ENCODE measurements around the gene PTPRCAP.
"Not testable (repeated sequence)": the region's sequence is repeated elsewhere in the genome, so short reads cannot be mapped to it uniquely, and the experiment has no call there.

Gene PTPRCAP, protein sequence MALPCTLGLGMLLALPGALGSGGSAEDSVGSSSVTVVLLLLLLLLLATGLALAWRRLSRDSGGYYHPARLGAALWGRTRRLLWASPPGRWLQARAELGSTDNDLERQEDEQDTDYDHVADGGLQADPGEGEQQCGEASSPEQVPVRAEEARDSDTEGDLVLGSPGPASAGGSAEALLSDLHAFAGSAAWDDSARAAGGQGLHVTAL

DNA sequence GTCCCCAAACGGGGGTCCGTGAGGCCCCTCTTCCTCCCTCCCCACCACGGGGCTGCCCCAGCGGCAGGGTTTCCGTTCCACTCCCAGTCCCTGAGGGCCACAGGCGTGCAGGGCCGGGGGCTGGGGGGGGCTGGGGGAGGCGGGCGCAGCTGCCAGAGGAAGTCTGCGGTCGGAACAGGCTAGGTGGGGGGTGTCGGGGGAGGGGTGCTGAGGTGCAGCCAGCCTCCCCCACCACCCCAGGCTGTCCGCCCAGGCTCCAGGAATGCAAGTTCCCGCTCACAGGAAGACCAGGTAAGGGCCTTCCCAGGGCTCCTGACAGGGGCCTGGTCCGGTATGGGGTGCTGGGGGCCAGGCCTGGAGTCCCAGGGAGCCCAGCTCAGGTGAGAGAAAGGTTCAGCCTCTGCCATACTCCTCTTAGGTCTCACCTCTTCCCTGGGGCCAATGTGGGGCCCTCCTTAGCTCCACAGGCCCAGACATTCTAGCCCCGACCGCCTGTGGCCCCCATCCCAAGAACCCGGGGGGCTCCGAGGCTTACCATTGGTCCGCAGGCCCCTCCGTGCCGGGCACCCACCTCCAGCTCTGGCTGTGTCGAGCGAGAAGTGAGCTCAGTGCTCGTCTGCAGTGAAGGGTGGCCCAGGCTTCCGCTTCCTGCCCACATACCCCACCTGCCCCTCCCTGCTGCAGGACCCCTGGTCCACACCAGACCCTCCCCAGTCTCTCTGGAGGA is at the start of gene PTPRCAP:
Gene PTPRCAP (minus strand): TSS at position 601 of the 727 bp plus-strand sequence. CDS start 63 bp downstream, at position 538.
- peak; percentile 53 to 65 for DNase-seq (ENCODE audit: low read depth in 2 of 2)

DNA sequence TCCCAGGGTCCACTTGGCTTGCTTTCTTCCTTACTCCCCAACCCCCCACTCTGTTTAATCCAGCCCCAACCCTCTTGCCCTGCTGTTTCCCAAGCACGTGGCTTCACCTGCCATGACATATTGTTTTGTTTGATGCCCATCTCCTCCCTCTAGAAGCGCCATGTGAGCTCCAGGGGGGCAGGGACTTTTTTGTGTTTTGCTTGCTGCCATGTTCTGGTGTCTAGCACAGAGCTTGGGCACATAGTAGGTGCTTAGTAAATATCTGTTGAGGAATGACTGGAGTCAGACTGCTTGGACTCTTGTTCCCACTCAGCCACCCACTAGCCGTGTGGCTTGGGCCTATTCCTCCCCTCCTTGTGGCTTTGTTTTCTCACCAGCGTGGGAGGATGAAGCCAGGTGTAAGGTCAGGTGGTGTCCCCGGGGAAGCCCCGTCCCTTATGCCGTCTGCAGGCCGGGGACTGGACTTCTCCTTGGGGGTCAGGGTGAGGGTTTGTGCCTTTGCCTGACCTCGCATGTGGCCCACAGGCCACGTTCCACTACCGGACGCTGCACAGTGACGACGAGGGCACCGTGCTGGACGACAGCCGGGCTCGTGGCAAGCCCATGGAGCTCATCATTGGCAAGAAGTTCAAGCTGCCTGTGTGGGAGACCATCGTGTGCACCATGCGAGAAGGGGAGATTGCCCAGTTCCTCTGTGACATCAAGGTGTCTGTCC is 49.2 kb upstream of the PTPRCAP start:
- DNase-seq (ENCODE audit: low read depth in 2 of 2): no peak

DNA sequence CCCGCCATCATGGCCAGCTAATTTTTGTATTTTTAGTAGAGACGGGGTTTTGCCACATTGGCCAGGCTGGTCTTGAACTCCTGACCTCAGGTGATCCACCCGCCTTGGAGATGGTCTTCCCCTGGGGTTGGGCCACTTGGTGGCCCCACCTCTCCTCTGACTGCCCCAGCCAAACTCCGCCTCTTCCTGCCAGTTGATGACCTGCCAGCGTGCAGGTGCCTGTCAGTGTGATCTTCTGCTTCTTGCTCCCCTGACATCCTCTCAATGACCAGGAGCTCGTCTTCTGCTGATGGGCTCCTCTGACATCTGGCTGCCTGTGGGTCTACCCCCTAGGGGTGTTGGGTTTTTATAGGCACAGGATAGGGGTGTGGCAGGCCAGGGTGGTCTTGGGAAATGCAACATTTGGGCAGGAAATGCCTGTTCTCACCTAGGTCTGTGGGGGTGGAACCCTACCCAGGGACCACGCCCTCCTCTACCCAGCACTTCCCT is 48.4 kb upstream of the PTPRCAP start:
- DNase-seq (ENCODE audit: low read depth in 2 of 2): not testable (repeated sequence)

DNA sequence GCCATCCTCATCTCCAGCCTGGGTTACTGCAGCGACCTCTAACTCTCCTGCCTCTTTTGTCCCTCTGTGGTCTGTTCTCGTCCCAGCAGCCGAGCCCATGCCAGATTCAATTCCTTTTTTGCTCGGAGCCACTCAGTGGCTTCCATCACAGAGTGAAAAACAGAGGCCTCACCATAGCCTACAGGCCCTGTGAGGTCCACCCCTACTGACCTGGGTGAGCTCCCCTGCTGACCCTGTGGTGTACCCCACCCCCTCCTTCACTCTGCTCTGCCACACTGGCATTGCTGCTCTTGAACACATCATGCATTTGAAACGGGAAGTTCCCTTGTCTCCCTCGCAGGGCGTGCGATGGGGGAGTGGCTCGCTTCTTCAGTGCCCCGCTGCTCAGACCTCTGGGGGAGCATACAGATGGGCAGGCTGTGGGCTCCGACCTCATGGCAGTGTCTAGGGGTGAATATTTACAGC is 47.4 kb upstream of the PTPRCAP start:
- no peak for DNase-seq (ENCODE audit: low read depth in 2 of 2)

DNA sequence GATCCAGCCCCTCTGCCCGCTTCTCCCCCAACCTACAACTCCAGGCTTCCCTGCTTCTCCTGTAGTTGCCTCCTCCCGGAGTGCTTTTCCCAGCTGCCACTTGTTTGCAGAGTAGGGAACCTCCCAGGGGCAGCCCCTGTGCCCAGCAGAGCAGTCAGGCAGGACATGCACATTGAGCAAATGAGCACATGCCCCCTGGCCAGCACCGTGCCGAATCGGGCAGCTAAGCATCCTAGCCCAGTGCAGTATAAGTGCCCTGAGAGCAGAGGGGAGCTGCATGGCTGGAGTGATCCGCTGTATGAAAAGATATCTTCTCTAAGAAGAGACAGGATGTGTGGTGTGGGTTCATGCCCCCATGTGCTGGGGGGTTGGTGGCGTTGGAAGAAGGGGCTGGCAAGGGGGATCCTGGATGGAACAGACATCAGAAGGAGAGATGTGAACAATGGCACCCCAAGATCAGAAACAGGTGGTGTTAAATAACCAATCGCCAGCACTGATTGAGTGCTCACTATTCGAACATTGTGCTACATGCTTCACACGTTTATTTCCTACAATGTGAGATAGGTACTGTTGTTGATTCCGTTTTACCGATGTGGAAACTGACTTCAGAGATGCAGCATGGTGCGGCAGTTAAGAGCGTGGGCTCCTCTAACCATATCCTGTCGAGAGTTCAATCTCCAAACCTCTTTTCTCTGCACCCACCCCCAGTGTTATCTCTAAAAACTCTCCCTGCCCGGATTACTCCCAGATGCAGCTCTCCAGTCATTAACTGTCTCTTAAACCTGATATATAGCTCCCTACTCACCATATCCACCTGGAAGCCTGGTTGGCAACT is 46.6 kb upstream of the PTPRCAP start:
- no peak for DNase-seq (ENCODE audit: low read depth in 2 of 2)

DNA sequence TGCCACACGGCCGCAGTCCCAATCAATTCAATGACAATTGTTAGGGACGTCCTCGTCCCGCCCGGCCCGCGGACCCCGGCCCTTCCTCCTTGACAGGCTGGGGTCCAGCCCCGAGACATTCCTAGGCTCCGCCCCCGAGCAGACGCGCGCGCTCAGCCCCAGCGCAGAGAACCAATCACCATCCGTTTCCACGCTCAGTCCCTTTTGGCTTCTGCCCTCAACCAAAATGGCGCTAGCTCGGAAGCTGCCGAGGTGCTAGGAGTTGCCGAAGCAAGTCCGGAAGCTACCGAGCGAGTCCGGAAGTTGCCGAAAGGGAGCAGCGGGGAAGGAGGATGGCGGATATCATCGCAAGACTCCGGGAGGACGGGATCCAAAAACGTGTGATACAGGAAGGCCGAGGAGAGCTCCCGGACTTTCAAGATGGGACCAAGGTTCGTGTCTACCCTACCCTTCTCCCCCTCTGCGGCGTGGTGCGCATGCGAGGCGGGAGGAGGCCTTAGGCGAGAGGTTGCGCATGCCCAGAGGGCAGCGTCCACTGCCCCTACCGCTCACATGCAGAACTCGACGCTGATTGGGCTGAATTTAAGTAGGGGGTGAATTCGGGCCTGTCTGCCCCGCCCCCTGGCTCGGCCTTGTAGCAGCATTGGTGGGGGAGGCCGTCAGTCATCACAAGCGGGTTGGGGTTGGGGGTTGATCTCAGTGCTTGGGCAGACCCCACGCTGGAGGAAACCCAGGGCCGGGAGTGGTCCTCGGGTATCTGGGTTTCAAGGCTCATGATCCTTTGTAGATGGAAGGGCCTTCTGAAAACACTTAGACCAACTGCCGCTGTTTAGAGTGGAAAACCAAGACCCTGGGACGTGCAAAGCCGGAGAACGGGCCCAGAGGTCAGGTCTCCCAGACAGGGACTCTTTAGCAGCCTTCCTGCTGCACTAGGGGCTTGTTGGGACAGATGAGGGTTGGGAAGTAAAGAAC is 45.6 kb upstream of the PTPRCAP start, which contains the start of gene AIP:
Gene AIP (plus strand): TSS at position 200 of the 972 bp plus-strand sequence. CDS start 133 bp downstream, at position 333.
- peak; percentile 86 to 92 for DNase-seq (ENCODE audit: low read depth in 2 of 2)

DNA sequence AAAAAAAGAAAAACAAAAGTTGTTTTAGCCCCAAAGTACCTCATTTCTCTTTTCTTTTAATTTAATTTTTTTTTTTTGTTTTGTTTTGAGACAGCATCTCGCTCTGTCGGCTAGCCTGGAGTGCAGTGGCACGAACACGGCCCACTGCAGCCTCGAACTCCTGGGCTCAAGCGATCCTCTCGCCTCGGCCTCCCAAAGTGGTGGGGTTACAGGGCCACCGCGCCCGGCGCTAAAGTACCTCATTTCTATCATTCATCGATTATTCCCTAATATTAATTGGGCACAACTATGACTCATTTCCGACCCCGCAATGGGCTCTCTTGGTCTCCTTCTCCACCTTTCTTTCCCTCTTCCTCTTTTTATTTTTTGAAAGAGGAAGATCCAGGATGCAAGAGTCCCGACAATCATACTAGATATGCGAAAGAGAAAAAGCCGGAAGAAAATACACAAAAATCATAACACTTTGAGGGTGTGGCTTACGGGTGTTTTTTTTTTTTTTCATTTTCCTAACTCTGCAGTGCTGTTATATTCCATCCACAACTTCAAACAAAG is 44.9 kb upstream of the PTPRCAP start:
- no peak for DNase-seq (ENCODE audit: low read depth in 2 of 2)

DNA sequence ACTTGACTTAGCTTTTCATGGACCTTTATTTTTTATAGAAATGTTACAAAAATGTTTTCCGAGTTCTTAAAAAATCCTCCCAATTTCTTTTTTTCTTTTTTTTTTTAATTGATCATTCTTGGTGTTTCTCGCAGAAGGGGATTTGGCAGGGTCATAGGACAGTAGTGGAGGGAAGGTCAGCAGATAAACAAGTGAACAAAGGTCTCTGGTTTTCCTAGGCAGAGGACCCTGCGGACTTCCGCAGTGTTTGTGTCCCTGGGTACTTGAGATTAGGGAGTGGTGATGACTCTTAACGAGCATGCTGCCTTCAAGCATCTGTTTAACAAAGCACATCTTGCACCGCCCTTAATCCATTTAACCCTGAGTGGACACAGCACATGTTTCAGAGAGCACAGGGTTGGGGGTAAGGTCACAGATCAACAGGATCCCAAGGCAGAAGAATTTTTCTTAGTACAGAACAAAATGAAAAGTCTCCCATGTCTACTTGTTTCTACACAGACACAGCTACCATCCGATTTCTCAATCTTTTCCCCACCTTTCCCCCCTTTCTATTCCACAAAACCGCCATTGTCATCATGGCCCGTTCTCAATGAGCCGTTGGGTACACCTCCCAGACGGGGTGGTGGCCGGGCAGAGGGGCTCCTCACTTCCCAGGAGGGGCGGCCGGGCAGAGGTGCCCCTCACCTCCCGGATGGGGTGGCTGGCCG is 40.0 kb upstream of the PTPRCAP start:
- not testable (repeated sequence) for DNase-seq (ENCODE audit: low read depth in 2 of 2)

DNA sequence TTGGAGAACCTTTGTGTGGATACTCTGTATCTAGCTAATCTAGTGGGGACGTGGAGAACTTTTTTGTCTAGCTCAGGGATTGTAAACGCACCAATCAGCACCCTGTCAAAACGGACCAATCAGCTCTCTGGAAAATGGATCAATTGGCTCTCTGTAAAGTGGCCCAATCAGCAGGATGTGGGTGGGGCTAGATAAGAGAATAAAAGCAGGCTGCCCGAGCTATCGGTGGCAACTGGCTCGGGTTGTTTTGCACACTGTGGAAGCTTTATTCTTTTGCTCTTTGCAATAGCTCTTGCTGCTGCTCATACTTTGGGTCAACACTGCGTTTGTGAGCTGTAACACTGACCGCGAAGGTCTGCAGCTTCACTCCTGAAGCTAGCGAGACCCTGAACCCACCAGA is 39.2 kb upstream of the PTPRCAP start:
- DNase-seq (ENCODE audit: low read depth in 2 of 2): not testable (repeated sequence)

DNA sequence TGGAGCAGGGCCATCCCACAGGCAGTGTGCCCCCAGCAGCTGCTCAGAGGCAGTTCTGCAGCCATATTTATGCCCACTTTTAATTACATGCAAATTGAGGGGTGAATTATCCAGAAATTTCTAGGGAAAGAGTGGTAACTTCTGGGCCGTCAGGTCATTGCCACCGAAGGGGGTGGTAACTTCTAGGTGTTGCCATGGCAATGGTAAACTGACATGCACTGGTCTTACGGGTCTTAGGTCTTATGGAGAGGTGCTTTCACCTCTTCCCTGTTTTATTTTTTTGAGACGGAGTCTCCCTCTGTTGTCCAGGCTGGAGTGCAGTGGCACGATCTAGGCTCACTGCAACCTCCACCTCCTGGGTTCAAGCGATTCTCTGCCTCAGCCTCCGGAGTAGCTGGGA is 35.4 kb upstream of the PTPRCAP start:
- no peak for DNase-seq (ENCODE audit: low read depth in 2 of 2)

DNA sequence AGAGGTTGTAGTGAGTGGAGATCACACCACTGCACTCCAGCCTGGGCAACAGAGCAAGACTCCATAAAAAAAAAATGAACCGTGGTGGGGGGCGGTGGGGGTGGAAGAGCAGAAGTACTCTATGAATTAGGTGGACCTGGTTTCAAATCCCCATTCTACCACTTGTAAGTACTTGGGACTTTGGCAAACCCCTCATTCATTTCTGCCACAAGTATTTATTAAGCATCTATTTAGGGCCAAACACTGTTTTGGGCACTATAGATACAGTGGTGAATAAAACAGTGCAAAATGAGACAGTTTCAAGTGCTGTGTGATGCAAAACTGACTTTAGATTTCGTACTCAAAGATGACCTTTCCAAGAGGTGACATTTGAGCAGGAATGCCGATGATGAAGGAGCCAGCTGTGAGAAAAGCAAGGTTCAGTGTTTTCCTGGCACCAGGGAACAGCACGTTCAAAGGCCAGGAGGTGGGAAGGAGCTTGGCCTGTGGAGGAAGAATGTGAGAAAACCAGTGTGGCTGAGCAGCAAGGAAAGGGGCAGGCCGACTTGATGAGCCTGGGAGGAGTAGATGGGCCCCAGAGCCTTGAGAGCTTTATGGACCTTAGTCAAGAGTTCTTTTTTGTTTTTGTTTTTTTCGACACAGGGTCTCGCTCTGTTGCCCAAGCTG is 33.0 kb upstream of the PTPRCAP start:
- no peak for DNase-seq (ENCODE audit: low read depth in 2 of 2)

DNA sequence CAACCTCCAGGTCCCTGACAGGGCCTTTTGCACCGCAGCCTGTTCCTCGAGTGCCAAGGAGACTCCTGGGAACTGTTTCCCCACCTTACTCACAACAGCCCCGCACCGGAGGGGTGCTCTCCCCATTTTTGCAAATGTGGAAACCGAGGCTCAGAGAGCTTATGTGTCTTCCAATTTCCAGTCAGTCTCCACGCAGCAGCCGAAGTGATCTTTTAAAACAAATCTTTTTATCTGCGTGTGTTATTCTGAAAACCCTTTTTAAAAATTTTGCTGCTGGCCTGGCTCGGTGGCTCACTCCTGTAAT is 32.0 kb upstream of the PTPRCAP start:
- no peak for DNase-seq (ENCODE audit: low read depth in 2 of 2)

DNA sequence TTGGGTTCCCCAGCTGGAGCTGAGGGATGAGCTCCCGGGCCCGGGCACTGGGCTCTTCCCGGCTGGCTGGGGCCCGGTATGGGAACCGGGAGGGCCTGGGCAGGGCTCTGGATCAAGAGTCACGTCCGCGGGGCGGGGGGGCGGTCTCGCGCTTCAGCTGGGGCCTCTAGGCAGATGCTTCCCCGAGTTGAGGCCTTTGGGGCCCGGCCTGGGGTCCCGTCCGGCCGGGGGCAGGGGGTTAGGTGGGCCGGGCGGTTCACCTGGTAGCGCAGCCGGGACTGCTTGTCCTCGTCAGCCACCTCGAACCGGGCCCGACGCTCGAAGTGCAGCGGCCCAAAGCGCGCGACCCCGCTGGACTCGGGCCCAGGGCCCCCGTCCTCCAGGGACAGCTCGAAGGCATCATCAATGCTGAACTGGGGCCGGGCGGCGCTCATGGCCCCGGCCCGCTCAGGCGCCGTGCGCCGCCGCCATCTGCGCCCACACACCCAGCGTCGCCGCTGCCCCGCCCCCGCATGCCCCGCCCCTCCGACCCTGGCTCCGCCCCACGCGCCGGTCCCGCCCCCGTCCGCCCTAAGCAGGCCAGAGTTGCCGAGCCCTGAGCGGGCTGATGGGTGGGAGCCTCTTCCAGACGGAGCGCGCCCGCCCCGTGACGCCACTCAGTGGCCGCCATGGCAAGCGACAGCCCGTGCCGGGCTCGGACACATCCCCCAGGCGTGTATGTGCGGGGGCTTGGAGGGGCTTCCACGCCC is 31.5 kb upstream of the PTPRCAP start, which contains the start of gene TMEM134:
Gene TMEM134 (minus strand): TSS at position 493 of the 749 bp plus-strand sequence. CDS start 59 bp downstream, at position 434.
- DNase-seq (ENCODE audit: low read depth in 2 of 2): peak; percentile 90 to 92

DNA sequence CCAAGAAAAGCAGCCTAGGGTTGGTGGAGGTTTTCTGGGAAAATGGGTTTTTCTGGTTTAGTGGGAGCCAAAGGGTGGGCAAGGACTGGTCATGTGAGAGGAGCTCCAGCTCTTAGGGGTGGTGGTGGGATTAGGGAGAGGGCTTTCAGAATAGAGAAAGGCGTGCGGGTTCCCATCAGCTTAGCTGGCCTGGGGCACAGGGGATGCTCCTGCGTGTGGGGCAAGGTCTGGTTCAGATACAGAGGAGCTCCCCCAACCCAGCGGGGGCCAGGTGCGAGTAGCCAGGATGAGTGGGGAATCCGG is 30.9 kb upstream of the PTPRCAP start:
- no peak for DNase-seq (ENCODE audit: low read depth in 2 of 2)

DNA sequence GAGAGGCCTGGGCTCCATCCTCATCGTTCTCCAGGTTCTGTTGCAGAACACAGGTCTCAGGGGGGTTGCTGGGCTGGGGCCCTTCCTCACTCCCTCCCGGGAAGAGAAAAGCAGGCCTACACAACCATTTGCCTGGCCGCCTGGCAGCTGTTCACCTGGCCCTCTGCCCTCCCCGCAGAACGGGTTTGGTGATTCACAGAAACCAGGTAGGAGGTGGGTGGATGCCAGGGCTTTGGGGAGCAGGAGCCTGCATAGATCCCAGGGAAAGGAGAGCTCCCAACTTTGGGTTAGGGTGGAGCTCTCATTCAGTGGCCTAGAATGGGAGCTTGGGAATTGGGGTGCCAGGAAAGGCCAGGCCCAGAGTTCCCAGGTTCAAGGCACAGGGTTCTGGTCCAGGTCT is 30.6 kb upstream of the PTPRCAP start:
- DNase-seq (ENCODE audit: low read depth in 2 of 2): no peak

DNA sequence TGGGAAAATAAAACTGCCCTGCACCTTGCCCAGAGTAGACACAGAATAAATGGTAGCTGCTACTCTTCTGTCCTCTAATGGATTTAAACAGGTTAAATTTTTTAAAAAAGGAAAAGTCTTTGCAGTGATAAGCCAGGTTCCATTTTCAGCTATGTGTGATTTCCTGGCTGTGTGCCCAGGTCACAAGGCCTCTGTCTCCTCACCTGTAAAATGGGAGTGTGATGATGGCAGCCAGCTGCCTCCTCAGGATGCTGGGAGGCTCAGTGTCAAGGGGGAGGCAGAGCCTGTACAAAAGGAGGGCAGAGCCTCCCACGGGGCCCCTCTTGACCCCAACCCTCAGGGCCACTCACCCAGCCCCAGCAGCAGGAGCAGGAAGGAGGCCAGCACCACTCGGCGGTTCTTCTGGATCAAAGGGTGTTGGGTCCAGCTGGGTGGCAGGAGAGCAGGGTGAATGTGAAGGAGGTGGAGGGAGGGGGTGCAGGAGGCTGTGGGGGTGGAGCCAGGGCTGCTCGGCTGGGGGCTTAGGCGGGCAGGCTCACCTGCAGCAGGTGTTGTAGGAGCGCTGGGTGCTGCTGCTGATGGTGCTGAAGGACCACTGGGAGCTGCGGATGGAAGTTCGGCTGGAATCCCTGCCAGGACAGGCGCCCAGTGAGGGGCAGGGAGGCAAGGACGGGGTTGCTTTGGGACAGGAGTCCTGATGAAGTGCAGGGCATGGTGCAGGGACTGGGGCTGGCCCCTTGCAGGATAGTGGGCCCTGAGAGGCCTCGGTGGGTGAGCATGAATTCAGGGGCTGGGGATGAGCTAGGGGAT is 29.7 kb upstream of the PTPRCAP start:
- DNase-seq (ENCODE audit: low read depth in 2 of 2): no peak

DNA sequence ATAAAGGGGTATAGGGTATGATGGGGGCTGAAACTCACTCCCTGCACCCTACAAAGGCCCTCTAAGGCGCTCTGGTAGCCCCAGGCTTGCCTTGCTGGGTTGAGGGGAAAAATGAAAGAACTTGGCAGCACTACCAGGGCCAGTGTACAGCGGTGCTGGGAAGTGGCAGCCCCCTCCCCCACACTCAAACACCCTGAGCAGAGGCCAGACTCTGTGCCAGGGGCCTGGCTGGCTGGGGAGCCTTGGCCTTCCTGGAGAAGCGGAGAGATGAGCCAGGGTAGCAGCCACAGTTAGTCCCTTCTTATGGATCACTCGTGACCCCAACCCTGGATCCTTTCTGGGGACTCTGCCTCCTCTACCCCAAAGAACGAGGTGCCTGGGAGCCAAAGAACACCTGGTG is 28.9 kb upstream of the PTPRCAP start:
- DNase-seq (ENCODE audit: low read depth in 2 of 2): no peak
